Measurements from ENCODE around the gene ADAMTS2.

Gene ADAMTS2

GRCh38 chr5:179233909-179234562 is 111.2 kb downstream of the ADAMTS2 start:
- no peak for DNase-seq (ENCODE audit: low read depth)
- no peak overlapping the region for H3K4me3 ChIP-seq (ENCODE audit: low read depth, low read length)
- TF ChIP-seq CTCF (IDR thresholded peaks at IDR 0.05; ENCODE audit: insufficient read depth, low read depth, low read length, missing control alignments), result no peak

- H3K4me3 ChIP-seq (ENCODE audit: low read depth, low read length), result no peak overlapping the region
- no peak for DNase-seq (ENCODE audit: low read depth)
- no peak for TF ChIP-seq CTCF (IDR thresholded peaks at IDR 0.05; ENCODE audit: insufficient read depth, low read depth, low read length, missing control alignments)
Observed at GRCh38 chr5:179232091-179232735, 113.0 kb downstream of the ADAMTS2 start.

GRCh38 chr5:179231309-179231708 is 114.0 kb downstream of the ADAMTS2 start:
- TF ChIP-seq CTCF (IDR thresholded peaks at IDR 0.05; ENCODE audit: insufficient read depth, low read depth, low read length, missing control alignments), result no peak
- no peak overlapping the region for H3K4me3 ChIP-seq (ENCODE audit: low read depth, low read length)
- DNase-seq (ENCODE audit: low read depth), result no peak

GRCh38 chr5:179230061-179230461 is 115.2 kb downstream of the ADAMTS2 start:
- no peak overlapping the region for H3K4me3 ChIP-seq (ENCODE audit: low read depth, low read length)
- no peak for DNase-seq (ENCODE audit: low read depth)
- TF ChIP-seq CTCF (IDR thresholded peaks at IDR 0.05; ENCODE audit: insufficient read depth, low read depth, low read length, missing control alignments), result no peak

GRCh38 chr5:179229331-179229831 is 115.9 kb downstream of the ADAMTS2 start:
- H3K4me3 ChIP-seq (ENCODE audit: low read depth, low read length), result no peak overlapping the region
- DNase-seq (ENCODE audit: low read depth), result no peak
- TF ChIP-seq CTCF (IDR thresholded peaks at IDR 0.05; ENCODE audit: insufficient read depth, low read depth, low read length, missing control alignments), result no peak

GRCh38 chr5:179228341-179229121 is 116.7 kb downstream of the ADAMTS2 start:
- DNase-seq (ENCODE audit: low read depth), result no peak
- no peak for TF ChIP-seq CTCF (IDR thresholded peaks at IDR 0.05; ENCODE audit: insufficient read depth, low read depth, low read length, missing control alignments)
- no peak overlapping the region for H3K4me3 ChIP-seq (ENCODE audit: low read depth, low read length)
